Measurements from ENCODE around the gene PEPD.

Gene PEPD

GRCh38 chr19:33510462-33511194 lies 11.0 kb downstream of the PEPD start:
- no peak for DNase-seq

DNA sequence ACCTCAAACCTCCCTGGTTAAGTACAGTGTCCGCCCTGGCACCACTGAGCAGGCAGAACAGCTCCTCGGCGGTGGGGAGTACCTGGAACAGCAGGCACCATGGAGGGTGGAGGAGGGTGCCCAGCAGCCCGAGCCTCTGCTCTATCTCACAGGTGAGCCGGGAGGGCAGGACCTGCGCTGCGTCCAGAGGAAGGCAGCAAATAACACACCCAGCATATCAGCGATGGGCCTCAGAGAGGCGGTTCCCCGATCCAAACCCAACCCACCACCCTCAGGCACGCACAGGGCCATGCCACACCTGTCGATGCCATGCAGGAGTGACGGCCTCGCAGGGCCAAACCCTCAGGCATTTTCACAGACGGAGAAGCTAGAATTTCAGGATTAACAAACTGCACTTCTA lies 11.8 kb downstream of the PEPD start:
- DNase-seq = no peak

DNA sequence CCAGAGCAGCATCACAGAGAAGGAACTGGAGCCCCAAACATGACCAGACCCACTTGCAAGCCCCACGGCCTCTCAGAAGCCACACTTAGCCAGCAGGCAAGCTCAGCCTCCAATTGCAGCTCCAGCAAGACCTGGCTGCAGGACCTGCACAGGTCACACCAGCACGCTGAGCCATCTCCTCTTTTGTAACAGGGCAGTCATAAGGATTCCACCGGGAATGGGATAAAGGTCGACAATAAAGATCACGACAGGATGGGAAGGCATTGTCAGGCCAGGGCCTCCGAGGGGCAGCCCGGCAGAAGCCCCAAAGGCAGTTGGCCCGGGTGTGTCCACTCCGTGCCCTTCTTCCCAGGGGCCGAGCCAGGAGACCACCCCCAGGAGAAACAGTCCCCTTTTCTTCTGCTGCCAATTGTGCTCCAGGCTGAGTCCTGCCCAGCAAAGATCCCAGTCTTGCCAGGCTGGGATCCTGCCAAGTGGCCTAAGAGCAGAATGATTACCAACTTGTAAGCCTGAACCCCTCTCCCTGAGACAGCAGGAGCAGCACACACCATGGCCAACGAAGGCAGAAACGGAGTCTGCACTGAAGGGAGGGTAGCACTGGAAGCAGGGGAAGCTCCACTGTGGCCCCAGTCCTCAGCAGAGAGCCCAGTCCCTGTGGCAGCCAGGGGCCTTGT lies 12.5 kb downstream of the PEPD start:
- DNase-seq = no peak

DNA sequence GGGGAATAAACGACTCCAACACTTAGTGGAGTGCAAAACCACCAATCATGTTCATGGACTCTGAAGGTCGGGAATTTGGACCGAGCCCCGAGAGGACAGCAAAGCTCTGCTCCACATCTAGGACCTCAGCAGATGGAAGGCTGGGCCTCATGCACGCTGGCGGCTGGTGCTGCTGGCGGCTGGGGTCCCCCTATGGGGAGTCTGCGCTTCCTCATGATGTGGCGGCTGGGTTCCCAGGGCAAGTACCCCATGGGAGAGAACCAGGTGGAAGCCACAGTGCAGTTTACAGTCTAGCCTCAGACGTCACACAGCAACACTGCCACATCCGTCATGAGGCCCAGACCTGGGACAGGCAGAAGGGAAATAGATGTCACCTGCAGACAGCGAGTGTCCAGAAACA lies 13.2 kb downstream of the PEPD start:
- no peak for DNase-seq

DNA sequence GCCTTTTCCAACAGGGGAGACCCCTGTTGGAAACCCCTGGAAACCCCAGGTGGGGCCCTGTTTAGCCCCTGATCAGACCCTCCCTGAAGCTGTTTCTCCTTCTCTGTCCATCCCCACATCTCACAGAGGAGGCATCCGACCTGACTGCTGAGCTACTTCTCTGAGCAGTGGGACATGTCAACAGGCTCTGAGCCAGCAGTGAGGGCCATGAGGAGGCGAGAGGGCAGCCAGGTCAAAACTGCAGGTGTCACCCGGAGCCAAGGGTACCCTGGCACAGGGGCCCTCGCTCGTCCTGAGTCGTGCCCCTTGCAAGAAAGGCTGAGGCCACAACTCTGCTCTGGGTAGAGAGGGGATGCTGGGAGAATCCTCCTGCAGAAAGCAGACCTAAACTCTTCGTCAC lies 13.6 kb downstream of the PEPD start:
- no peak for DNase-seq

DNA sequence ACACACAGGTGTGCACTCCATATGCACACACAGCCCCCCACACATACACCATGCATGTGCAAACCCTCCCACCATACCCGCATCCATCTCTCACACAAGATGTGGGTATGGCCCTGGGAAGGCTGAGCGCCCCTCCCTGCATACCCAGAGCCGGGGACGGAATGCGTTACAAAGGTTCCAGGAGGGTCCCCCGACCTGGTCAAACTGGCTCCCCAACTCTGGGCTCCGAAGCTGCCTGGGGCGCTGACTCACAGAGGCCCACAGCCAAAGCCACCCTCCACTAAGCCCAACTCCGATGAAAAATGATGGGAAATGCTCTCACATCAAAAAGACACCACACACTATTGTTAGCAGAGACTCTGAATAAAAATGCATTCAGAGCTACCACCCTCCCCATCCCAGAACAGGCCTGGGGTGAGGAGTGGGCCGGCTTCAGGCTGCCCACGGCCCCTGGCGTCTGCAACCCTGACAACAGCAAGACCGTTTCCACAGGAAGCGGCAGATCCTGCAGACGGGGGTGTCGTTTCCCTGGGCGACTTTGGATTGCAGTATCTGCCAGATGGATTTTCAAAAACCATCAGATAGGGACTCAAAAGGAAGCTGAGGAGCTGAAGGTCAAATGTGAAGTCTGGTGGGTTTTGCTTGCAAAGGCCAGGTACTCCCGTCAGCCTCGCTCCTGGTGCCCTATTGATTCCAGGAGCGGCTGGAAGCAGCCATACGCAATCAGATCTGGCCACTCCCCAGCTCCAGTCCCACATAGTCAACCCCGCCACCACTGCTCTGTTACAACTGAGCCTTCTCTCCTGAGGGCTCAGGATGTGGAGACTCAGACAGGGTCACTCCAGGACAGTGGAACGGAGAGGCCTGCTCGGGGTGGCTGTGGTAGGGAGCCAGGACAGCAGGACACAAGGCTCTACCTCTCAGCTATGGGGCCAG lies 14.3 kb downstream of the PEPD start:
- DNase-seq = no peak

DNA sequence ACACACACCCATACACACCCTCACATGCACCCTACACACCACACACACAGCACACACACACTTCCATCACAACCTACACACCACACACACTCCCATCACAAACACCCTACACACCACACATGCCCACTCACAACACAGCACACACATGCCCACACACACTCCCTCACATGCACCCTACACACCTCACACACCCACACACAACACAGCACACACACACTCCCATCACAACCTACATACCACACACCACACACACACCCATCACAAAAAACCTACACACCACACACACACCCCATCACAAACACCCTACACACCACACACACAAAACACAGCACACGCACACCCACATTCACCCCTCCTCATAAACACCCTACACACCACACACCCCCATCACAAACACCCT lies 15.1 kb downstream of the PEPD start:
- DNase-seq = no peak

- no peak for DNase-seq
These were observed 15.8 kb downstream of the PEPD start for GRCh38 chr19:33505823-33506222.

DNA sequence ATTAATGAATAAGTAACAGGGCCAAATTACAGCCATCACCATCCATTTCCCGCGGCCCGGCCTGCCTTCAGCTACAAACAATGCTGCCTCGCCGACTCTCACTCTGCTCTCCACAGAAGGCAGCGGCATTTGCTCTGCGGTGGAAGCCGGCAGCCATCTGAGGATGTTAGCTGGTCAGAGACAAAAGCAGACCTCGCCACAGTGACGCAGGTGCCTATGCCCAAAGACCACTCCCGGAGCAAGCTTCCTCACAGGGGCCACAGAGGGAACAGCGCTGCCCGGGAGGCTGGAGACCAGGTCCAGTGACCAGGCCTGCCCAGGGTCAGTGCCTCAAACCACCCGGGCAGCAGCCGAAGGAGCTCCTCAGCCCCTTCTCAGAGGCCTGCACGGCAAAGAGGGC lies 16.4 kb downstream of the PEPD start:
- no peak for DNase-seq

- DNase-seq = no peak
These were observed 17.5 kb downstream of the PEPD start for GRCh38 chr19:33504058-33504444.

DNA sequence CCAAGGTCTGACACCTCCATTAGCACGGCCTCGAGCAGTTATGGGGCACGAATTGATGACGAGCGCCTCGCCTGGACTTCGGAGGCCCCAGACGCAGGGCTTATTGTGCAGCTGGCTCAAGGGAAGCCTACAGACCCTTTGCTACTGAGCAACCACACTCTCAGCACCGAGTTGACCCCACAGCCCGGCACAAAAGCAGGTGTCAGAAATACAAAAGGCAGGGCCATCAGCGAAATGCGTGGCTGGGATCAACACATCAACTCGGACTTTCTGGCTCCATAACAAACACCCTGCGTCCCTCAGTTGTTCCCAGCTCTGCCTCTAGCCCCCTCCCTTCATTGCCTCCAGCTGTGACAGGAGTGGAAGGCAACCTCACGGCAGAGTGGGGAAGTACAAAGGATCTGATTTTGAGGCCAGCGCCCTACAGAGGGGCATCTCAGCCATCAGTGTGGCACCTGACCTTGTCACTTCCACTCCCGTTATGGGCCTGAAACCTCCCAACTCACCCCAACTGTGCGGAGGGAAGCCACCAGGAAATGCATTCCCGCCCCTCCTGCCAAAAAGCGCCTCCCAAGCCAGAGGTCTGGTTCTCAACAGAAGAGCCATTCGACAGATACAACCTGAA lies 18.0 kb downstream of the PEPD start:
- no peak for DNase-seq

DNA sequence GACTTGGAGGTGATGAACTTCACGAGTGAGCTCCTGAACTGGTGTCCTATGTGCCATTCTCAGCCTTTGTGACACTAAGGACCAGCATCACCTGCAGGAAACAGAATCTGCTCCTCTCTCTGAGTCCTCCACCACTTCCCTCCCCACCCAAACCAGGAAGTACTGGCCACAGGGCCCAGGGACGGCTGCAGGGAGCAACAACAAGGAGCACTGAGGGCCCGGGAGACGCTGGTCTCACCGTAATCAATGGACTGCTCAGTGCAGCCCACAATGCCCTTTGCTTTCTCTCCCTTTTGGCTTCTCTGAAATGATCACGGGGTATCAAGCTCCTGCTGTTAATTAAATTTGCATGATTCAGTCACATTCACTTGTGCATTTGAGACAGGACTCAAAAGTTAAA lies 18.6 kb downstream of the PEPD start:
- no peak for DNase-seq

DNA sequence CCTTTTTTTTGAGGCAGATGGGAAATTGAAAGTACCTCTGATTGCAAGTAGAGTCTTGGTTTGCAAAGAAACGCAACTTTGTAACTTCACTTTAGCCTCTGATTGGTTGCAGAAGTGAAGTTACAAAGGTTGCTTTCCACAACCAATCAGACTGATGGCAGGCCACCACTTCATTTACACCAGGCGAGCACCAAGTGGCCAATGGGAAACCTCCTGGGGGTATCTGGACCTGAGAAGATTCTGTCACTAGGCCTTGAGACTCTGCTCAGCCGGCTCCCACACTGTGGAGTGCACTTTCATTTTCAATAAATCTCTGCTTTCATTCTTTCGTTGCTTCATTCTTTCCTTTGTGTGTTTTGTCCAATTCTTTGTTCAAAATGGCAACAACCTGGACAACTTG lies 19.1 kb downstream of the PEPD start:
- DNase-seq = no peak

- no peak for DNase-seq
These were observed 19.8 kb downstream of the PEPD start for GRCh38 chr19:33501693-33502356.

DNA sequence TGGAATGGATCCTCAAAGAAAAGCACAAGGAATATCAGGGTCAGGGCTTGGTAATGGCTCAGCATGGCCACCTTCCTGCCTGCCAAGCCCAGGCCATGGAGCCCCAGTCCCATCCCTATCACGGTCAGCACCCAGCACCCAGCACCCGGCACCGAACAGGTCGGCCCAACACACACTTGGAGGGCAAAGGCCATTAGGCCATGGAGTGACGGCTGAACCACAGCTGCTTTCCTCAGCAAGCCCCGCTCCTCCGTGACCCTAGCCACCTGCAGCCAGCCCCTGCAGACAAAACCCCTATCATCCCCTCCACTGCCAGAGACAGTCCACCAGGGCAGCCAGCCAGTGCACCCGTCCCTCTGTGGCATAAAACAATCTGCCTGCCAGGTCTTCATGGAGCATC lies 20.6 kb downstream of the PEPD start:
- DNase-seq = no peak

DNA sequence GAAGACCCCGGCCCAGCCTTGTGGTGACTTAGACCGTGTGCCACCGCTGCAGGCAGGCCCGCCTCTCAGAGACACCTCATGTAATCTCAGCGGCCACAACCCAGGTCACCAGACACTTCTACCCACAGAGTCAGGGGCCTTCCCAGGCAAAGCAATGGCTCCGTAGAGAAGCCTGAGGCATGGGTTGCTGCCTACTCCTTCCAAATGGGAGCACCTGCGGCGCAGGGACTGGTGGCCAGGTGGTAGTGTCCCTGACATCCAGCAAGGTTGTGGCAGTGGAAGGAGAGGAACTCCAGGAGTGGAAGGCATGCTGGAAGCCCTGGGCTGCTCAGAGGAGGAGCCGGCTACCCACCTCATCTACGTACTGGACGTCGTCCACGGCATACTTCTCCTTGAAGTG lies 21.0 kb downstream of the PEPD start:
- DNase-seq = no peak

DNA sequence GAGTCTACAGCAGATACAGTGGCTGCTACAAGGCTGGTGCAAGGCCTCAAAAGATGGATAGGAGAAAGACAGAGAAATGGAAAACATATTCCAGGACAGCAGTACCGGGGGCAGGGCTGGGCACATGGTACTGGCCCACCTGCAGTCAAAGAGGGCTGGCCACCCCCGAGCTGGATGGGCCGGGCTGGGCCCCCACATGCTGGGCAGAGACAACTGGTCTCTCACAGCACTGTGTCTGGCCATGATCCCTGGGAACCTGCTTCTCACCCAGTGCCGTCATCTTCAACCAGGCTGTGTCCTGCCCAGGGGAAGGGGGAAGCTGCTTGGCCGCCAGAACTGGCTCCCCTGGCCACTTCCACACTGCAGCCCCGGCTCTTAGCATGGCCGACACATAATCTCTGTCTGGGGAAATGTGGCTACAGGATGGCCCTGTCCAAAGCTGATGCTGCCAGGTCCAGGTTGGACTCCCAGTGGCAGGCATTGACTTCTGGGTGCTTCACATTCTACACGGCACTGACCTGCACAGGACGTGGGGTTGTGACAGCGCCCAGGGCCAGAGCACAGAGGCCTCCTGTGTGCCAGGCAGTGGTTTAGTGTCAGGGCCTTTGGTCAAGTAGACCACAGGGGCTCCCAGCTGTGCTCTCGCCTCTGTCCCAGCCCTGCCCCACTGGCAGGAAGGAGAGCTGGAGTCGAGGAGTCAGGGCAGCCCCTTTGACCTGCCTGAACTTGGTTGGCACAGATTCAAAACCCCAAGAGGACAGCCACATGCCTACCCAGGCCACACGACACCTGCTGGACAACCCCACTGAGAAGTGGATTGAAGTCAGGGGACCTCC lies 21.7 kb downstream of the PEPD start:
- no peak for DNase-seq

DNA sequence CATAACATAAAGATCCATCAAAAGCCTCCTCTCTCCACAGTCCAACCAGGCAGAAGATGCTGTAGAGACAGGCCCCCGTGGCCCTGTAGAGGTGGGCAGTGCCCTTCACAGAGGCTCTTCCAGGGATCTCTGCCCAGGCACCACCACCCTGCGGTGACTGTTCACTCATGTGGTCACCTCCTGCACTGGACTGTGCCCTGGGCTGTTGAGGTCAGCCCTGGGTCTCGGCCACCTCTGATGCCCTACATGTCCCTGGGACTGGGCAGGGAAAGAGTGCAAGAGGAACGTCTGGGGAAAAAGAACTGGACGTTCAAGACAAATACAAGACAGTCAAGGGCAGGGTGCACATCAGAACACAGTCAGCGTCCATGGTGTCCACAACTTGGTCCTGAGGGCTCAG lies 22.3 kb downstream of the PEPD start:
- DNase-seq = no peak

GRCh38 chr19:33498391-33499000 lies 23.1 kb downstream of the PEPD start:
- DNase-seq = no peak

DNA sequence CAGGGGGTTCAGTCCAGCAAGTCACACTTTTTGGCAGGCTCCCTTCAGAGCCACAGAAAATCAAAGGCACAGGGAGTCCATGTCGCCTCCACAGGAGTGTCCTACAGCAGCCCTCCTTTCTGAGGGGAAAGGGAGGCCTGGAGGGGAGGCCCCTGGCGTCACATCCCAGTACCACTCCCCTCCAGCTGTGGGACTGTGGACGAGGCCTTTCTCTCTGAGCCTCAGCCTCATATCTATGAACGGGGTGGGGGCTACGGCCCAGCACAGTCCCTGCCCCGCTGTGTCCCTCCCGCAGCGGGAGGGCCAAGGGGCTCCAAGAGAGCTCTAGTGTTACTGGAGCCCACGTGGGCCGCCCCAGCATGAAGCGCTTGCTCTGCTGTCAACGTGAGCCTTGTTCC lies 23.8 kb downstream of the PEPD start:
- no peak for DNase-seq

DNA sequence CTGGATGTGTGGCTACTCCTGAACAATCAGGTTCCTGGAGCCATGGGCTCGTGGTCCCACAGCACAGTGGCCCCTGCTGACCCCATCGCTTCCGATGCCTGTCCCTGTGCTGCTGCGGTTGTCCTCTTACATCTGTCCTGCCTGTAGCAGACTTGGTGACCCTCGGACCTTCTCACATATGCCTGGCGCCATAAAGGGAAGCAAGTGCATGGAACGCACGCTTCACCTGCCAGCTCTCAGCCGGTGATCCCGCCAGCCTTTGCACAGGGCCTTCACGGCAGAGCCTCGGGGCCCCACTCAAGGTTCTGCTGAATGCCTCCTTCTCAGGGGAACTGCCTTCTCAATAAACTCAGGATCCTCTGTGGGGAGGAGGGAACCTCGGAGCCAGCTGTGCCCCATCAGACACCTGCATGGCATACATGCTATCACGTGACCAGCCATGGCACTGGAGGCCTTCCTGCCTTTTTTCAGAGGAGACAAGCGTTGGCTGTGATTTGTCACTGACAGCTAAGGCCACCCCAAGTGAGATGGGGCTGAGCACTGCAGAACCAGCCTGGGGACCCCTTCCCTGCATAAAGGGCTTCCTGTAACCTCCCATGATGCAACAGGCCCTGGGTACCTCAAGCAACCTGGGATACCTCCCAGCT lies 24.3 kb downstream of the PEPD start:
- DNase-seq = no peak

Data from CD4-positive, alpha-beta T cell treated with Interleukin-17A for 4 hours (primary cell).